GM21619 (cell line): ENCODE data around the gene ENG.

ENCODE experiments used
- ATAC-seq: cut with Tn5 transposase; IDR thresholded peaks from one replicate; pipeline ENCODE4 v1.9.1; 2021; ENCODE audit not compliant: unreplicated experiment

ENG gene

GRCh38 chr9:127866535-127866934 lies 12.1 kb upstream of the ENG start:
- ATAC-seq, result no peak

- no peak for ATAC-seq
Measured at GRCh38 chr9:127865645-127866464, 11.4 kb upstream of the ENG start.

DNA sequence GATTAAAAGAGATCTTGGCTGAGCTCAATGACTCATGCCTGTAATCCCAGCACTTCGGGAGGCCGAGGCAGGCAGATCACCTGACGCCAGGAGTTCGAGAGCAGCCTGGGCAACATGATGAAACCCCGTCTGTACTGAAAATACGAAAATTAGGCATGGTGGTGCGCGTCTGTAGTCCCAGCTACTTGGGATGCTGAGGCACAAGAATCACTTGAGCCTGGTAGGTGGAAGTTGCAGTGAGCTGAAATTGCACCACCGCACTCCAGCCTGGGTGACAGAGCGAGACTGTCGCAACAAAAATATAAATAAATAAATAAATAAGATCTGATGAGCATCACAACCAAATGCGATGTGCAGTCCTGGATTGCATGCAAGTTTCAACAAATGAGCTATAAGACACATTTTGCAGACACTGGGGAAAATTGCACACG lies 8.7 kb upstream of the ENG start:
- no peak for ATAC-seq

DNA sequence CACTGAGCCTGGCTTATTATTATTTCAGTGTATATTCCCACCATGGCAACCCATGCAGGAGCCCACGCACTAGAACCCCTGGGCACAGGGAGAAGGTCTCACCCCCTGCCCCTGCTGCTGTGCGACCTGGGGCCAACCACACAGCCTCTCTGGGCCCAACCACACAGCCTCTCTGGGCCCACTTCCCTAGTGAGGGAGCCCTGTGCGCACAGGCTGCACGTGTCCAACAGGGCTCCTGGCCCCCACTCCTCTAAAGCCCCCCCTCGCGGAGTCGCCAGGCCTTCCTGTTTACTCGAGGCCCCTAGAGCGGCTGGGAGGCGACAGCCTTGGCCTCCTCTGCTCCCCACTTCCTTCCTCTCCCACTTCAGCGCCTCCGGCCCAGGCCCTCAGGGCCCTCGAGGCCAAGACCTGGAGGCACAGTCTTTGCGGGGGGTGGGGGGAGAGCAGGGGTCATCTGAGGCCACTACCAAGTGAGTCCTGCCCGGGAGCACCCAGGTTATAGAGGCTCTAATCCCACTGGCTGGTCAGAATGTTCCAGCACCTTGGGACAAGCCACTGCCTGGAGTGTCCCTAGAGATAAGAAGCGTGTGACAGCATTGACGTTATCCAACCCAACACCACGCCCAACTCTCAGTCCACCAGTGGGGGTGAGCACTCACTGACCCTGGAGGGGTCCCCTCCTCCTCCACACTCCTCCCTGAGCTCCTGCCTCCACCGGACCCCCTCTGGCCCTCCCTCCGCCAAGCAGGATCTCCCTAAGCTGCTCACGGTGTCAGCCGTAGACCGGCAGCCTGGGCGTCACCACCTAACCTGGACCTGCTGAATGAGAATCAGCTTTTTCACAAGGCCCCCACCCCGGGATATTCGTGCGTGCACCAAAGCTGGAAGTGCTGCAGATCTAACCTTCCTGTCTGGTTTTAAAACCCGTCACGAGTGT lies 7.9 kb upstream of the ENG start:
- ATAC-seq, result peak; percentile 50

DNA sequence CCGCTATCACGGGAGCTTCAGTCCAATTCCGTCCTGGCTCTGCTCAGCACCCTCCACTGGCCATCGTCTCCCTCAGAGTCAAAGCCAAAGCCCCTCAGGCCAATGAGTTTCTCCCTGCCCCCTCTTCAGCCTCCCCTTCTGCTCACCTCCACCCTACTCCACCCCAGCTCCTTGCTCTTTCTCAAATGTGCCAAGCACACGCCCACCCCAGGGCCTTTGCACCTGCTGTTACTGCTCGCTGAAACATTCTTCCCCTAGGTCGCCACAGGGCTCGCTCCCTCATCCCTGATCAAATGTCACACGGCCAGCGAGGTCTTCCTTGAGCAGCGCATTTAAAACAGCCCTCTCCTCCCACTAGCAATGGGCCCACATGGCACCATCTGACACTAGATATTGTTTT lies 6.3 kb upstream of the ENG start:
- ATAC-seq, result no peak

- no peak for ATAC-seq
Measured at GRCh38 chr9:127860260-127860659, 5.8 kb upstream of the ENG start.

DNA sequence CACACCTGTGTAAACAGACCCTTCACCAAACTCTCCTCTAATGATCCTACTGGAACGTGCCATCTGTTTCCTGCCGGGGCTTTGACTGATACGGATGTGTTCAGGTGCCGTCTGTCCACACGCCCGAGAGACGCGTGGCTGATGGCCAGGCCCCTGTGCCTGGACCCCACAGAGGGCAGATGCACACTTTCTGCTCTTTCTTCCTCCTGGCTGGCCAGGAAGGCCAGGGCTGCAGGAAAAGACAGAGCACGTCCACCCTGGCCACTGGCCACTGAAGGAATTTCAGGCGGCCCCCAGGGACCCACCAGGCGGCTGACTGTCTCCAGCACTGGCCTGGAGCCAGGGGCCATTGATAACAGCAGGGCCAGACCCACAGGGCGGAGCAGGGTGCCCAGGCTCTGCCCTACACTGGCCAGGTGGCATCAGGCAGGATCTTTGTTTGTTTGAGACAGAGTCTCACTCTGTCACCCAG lies 3.6 kb upstream of the ENG start:
- no peak for ATAC-seq

DNA sequence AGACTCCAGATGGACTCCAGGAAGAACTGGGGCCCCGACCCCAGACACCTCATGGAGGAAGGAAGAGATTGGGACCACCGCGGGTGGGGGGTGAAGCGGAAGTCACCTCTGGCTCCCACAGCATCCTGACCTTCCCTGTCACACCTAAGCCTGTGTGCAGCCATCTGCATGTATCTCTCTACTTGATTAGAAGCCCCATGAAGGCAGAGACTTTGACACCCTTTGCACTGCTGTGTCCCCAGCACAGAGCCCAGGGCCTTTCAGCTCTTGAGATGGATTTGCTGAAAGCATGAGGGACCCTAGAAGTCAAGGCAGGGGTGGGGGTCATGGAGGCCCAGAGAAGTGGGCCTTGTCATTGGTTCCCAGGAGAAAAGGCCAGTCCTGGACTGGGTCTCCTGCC lies 2.8 kb upstream of the ENG start:
- ATAC-seq, result no peak

- ATAC-seq, result no peak
Measured at GRCh38 chr9:127856729-127857116, 2.3 kb upstream of the ENG start.

DNA sequence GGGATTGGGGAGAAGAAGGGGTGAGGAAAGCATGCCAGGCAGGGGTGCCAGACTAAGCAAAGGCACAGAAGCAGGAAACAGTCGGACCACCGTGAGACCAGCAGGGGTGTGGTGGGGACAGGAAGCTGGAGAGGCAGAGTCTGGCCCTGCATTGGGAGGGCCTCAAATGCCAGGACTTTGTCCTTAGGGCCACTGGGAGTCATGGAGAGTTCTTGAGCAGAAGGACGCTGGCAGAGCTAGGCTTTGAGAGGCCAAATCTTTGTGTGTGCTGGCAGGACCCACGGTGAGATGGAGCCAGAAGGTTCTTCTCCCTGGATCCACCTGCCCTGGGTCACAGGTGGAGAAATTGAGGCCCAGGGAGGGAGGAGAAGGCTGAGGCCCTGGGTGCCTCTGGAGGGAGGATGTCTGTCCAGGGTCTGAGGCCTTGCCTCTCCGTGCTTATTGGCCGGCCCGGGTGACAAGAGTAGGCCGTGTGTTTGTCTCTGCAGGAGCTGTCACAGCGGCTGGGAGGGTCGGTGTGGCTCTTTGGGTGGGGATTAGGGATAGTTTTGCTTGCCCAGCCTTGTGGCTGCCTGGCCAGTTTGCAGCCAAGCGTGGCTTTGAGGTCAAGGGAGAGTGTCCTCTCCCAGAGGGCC lies 1.8 kb upstream of the ENG start:
- ATAC-seq, result no peak

DNA sequence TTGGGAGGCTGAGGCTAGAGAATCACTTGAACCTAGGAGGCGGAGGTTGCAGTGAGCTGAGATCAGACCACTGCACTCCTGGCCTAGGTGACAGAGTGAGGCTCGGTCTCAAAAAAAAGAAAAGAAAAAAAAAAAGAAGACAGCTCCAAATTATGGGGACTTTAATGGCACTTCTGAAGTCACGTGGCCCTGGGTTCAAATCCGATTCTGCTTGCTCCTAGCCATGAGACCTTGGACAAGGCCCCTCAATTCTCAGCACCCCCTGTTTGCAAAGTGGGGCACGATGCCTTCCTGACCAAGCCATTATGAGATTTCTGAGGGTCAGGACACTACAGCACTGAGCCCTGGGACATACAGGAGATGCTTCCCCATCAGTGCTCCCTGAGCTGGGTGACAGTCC lies 1.1 kb upstream of the ENG start:
- ATAC-seq, result no peak

DNA sequence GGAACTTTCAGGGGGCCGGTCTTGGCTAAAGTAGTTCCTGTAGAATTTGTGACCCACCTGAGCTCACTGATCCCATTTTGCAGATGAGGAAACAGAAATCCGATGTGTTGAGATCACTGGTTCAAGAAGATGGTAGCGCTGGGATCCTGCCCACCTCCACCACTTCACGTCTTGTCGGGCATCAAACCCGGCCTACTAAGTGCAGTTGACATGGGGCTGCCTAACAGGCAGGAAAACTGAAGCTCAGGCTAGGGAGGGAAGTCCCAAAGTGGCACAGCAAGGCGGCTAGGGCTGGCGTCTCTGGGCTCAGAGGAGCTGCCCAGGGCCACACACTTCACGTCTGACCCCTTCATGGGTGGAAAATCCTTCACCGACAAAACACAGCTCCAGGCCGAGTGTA lies 502 bp upstream of the ENG start:
- ATAC-seq, result no peak

DNA sequence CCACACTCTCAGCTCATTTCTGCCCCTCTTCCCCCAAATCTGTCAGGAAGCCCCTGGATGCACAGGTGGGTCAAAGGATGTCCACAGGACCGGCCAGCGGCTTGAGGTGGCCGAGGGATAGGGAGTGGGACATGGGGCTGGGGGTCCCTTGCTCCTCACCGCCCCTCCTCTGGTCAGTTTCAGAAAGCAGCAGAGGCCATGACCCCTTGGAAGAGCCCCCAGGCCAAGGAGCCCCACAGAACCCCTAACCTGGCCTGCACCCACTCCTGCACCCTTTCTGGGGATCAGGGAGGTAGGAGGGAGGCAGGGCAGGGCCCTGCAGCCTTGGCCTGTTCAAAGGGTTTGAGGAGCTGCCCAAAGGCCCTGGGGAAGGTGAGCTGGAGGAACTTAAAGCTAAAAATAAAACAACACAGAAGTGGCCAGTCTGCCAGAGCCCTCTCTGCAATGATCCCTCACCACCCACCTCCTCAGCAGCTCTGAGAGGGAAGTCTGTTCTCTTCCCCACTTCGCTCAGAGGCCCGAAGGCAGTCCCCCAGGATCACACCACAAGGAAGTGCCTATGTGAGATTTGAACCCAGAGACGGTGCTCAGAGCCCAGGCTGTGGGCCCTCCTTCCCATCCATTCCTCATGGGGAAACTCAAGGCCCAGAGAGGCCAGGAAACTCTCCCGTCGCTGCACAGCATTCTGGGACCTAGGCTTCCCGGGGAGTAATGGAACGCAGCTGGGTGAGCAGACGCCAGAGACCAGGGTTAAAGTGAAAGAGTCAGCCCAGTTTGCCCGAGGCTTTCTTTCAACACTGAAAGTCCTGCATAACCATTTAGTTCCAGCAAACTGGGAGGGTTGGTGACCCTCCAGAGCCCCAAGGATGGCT lies 910 bp downstream of the ENG start:
- no peak for ATAC-seq

DNA sequence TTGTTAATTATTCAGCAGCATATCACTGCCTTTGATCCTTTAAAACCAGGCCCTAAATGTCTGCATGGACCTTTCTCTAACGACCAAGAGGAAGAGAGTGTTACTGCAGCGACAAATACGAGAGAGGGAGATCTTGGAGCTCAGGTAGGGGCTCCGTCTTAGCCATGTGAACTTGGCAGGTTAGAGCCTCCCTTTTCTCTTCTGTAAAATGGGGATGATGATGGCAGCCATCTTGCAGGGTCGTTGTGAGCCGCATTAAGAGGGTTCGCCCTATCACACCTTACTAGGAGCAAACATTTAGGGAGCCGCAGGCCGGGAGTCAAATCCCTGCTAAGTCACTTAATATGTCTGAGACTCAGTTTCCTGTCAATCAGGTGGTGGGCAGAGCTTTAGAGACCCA lies 1.6 kb downstream of the ENG start:
- ATAC-seq, result no peak

- ATAC-seq, result no peak
Measured at GRCh38 chr9:127850286-127850830, 4.1 kb downstream of the ENG start.

- ATAC-seq, result no peak
Measured at GRCh38 chr9:127848756-127849504, 5.5 kb downstream of the ENG start.

GRCh38 chr9:127847833-127848755 lies 6.4 kb downstream of the ENG start:
- ATAC-seq, result no peak

GRCh38 chr9:127847178-127847510 lies 7.3 kb downstream of the ENG start:
- ATAC-seq, result no peak
